Sigmoid colon (tissue), 4 donors: ENCODE measurements around the gene MKNK2.

ENCODE experiments used
- EP300 ChIP-seq, 4 donors: sonication (generic); formaldehyde crosslinking; IDR thresholded peaks; one replicate each; pipeline ENCODE4 v1.6.1; 2017; ENCODE audit warnings: antibody characterized with exemption in 4 of 4
- POLR2A ChIP-seq, 2 donors: fragments of 450-650 bp; IDR thresholded peaks; one replicate each; pipeline ENCODE4 v1.6.1; 2016; ENCODE audit warnings: antibody characterized with exemption in 2 of 2, mild to moderate bottlenecking in 2 of 2, moderate library complexity in 2 of 2
- POLR2AphosphoS5 ChIP-seq, 4 donors: sonication (generic); formaldehyde crosslinking; IDR thresholded peaks; one replicate each; pipeline ENCODE4 v1.6.1; 2017; ENCODE audit warnings: antibody characterized with exemption in 4 of 4
- TF ChIP-seq, protein P1 (sequence below), 4 experiments: fragments of 450-650 bp in 3 of 4; fragments of 200-600 bp in 1 of 4; IDR thresholded peaks; one replicate each; pipeline ENCODE4 v1.5.1; 2016 to 2019; ENCODE audit warnings: antibody characterized with exemption in 4 of 4, mild to moderate bottlenecking in 3 of 4, moderate library complexity in 2 of 4

DNA sequence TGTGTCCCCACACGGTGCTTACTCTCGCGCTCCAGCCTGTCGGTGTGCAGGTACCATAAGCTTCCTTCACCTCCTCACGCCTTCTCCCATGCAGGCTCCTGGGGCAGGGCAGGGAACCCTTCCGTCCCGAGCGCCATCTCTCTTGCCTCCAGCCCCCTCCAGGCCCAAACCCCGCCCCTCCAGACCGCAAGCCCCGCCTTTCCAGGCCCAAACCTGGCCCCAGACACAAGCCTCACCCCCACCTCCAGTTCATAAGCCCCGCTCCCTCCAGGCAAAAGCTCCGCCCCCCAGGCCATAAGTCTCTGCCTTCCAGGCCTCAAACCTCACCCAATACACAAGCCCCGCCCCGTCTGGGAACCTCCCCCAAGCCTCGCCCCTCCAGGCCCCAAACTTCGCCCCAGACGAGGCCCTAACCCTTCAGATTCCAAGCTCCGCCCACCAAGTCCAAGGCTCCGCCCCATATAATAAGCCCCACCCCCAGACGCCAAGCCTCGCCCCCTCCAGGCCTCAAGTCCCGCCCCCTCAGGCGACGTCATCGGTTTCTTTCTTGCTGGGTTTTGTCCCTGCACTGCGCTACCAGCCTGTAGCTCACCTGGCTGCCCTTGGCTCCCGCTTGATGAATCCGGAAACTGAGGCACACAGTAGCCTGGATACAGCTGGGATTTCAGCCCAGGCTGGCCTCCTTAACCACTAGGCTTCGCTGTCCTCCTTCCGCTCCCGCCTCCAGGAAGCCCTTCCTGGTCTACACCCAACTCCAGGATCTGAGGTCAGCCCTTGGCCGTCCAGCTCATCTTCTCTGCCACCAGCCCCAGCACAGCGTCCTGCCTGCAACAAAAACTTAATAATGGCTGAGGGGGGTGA lies 16.1 kb downstream of the MKNK2 start:
- TF ChIP-seq, protein P1, sequence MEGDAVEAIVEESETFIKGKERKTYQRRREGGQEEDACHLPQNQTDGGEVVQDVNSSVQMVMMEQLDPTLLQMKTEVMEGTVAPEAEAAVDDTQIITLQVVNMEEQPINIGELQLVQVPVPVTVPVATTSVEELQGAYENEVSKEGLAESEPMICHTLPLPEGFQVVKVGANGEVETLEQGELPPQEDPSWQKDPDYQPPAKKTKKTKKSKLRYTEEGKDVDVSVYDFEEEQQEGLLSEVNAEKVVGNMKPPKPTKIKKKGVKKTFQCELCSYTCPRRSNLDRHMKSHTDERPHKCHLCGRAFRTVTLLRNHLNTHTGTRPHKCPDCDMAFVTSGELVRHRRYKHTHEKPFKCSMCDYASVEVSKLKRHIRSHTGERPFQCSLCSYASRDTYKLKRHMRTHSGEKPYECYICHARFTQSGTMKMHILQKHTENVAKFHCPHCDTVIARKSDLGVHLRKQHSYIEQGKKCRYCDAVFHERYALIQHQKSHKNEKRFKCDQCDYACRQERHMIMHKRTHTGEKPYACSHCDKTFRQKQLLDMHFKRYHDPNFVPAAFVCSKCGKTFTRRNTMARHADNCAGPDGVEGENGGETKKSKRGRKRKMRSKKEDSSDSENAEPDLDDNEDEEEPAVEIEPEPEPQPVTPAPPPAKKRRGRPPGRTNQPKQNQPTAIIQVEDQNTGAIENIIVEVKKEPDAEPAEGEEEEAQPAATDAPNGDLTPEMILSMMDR (IDR thresholded peaks at IDR 0.05), result no peak
- TF ChIP-seq POLR2AphosphoS5 (IDR thresholded peaks at IDR 0.05) (no peak), POLR2A (IDR thresholded peaks at IDR 0.05) (no peak), EP300 (IDR thresholded peaks at IDR 0.05) (no peak)
